Type B pancreatic cell (in vitro differentiated cells): ENCODE data around the gene RPS15. TPM values are rescaled to one million over a fixed set of nuclear protein-coding genes. Genes with fewer than 3 reads are reported as not detected.

Source experiments
- DNase-seq: peaks from one replicate; pipeline ENCODE4 v3.0.0; 2021; ENCODE audit warnings: mixed read lengths; ENCODE audit not compliant: unreplicated experiment; ENCODE audit errors: extremely low spot score
- H3K27ac Mint-ChIP-seq: 2 replicates; pipeline ENCODE4 v1.8.0; 2021; ENCODE audit warnings: mild to moderate bottlenecking, mixed read lengths
- H3K27me3 Mint-ChIP-seq: 2 replicates; pipeline ENCODE4 v1.8.0; 2021; ENCODE audit warnings: mixed read lengths
- H3K36me3 Mint-ChIP-seq: 2 replicates; pipeline ENCODE4 v1.8.0; 2021; ENCODE audit warnings: mixed read lengths
- H3K4me1 Mint-ChIP-seq: one replicate; pipeline ENCODE4 v1.8.0; 2021; ENCODE audit warnings: mixed read lengths; ENCODE audit not compliant: unreplicated experiment
- H3K4me3 Mint-ChIP-seq: 2 replicates; pipeline ENCODE4 v1.8.0; 2021; ENCODE audit warnings: mild to moderate bottlenecking, mixed read lengths
- H3K9me3 Mint-ChIP-seq: 2 replicates; pipeline ENCODE4 v1.8.0; 2021; ENCODE audit warnings: mixed read lengths
- total RNA-seq: library from RNA; stranded (reverse); gene quantifications from 2 replicates; pipeline ENCODE4 v1.2.1, GENCODE V29; 2021; ENCODE audit warnings: low replicate concordance
- TF ChIP-seq, protein P1 (sequence below): fragments of 200-600 bp; sonication (generic); conservative IDR thresholded peaks from 2 replicates; pipeline ENCODE4 v1.5.0; 2021; ENCODE audit warnings: antibody characterized with exemption, mild to moderate bottlenecking

The RPS15 gene
- total RNA-seq, 1 donor from 2014 or later: 1,344 TPM

DNA sequence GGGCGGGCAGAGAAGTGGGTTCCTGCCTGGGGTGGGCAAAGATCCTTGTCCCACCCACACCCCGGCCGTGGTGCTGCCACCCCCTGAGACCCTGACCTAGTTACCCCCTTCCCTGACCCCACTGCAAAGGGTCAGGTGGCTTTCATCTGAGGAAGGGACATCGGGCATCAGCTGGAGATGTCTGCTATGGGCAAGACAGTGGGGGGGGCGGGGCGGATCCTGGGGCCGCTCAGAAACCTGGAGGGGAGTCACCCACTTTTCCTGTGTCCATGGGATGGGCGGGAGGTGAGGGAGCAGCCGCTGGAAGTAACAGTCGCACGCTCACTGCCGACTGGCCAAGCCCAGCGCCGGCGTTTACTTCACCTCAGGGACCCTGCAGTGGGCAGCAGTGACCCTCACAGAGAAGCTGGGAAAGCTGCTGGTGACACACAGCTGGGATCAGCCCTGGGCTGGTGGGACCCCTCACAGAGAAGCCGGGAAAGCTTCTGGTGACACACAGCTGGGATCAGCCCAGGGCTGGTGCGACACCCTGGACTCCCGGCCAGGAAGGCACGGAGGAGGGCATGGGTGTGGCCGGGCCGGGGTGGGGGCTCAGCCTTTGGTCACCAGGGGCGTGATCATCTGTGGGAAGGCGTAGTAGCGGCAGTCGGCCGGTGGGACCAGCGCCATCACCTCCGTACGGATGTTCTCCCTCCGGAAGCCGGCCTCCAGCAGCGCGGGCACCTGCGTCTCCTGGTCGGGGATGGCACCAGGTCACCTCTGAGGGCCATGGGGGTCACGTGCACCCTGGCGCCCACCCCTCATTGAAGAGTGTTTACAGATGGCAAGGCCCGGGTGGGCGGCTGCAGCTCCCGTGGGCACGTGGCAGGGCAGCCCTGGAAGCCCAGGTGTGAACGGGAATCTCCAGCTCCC is 41.2 kb upstream of the RPS15 start:
- no peak overlapping the region for H3K4me3 Mint-ChIP-seq
- no peak overlapping the region for H3K27ac Mint-ChIP-seq
- TF ChIP-seq, protein P1, sequence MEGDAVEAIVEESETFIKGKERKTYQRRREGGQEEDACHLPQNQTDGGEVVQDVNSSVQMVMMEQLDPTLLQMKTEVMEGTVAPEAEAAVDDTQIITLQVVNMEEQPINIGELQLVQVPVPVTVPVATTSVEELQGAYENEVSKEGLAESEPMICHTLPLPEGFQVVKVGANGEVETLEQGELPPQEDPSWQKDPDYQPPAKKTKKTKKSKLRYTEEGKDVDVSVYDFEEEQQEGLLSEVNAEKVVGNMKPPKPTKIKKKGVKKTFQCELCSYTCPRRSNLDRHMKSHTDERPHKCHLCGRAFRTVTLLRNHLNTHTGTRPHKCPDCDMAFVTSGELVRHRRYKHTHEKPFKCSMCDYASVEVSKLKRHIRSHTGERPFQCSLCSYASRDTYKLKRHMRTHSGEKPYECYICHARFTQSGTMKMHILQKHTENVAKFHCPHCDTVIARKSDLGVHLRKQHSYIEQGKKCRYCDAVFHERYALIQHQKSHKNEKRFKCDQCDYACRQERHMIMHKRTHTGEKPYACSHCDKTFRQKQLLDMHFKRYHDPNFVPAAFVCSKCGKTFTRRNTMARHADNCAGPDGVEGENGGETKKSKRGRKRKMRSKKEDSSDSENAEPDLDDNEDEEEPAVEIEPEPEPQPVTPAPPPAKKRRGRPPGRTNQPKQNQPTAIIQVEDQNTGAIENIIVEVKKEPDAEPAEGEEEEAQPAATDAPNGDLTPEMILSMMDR: no peak
- H3K36me3 Mint-ChIP-seq: no peaks in the 10 kb centered on the region
- no peaks in the 10 kb centered on the region for H3K4me1 Mint-ChIP-seq
- no peaks in the 10 kb centered on the region for H3K9me3 Mint-ChIP-seq
- DNase-seq: no peak
- H3K27me3 Mint-ChIP-seq: no peaks in the 10 kb centered on the region

DNA sequence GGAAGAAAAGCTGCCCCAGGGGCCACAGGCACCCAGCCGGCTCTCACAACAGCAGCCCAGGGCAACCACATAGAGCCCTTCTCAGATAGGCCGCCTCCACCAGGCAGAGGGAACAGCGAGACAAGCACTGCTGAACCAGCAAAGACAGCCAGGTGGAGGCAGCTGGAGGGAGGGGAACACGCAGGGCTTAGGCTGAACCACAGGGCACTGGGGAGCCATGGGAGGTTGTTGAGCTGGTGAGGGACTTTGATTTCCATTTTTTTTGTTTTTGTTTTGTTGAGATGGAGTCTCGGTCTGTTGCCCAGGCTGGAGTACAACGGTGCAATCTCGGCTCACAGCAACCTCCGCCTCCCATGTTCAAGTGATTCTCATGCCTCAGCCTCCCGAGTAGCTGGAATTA is 40.4 kb upstream of the RPS15 start:
- Mint-ChIP-seq H3K27ac (no peak overlapping the region), H3K36me3 (no peaks in the 10 kb centered on the region), H3K4me1 (peaks cover 4% of the 10 kb centered on the region), H3K27me3 (no peaks in the 10 kb centered on the region), H3K9me3 (no peaks in the 10 kb centered on the region), H3K4me3 (no peak overlapping the region)
- no peak for DNase-seq
- TF ChIP-seq, protein P1: no peak

DNA sequence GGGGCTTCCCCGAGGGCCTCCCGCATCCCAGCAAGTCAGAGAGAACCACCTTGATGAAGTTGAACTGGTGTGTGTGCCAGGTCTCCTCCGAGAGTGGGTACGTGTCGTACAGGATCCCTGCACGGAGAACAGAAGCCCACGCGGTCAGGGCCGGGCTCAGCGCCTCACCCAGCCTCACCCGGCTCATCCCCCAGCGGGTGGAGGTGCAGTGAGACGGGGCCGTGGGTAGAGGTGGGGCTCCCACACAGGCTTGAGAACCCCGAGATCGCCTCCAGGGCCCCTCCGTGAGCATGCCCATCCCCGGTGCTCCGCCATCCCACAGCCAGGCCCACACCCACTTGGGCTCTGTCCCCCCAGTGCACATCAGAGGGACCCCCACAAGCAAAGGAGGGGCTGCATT is 39.1 kb upstream of the RPS15 start:
- H3K9me3 Mint-ChIP-seq: no peaks in the 10 kb centered on the region
- H3K27me3 Mint-ChIP-seq: no peaks in the 10 kb centered on the region
- no peaks in the 10 kb centered on the region for H3K36me3 Mint-ChIP-seq
- no peak overlapping the region for H3K4me3 Mint-ChIP-seq
- DNase-seq: no peak
- no peak overlapping the region for H3K27ac Mint-ChIP-seq
- TF ChIP-seq, protein P1: no peak
- peaks cover 9% of the 10 kb centered on the region for H3K4me1 Mint-ChIP-seq

DNA sequence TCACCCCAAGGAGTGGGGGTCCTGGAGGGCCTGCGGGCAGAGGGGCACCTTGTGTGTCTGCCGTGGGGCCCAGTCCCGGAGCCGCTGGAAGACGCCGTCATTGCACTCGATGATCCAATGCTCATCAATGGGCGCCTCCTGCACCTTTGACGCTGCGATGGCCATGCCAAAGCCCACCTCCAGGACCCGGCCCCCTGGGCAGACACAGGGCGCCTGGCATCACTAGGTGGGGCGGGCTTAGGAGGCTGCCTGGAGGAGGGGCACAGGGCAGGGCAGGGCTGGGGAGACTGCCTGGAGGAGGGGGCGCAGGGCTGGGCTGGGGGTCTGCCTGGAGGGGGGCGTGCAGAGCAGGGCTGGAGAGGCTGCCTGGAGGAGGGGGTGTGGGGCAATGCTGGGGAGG is 38.5 kb upstream of the RPS15 start:
- H3K4me3 Mint-ChIP-seq: no peak overlapping the region
- no peak overlapping the region for H3K27ac Mint-ChIP-seq
- no peaks in the 10 kb centered on the region for H3K36me3 Mint-ChIP-seq
- no peaks in the 10 kb centered on the region for H3K27me3 Mint-ChIP-seq
- no peaks in the 10 kb centered on the region for H3K9me3 Mint-ChIP-seq
- TF ChIP-seq, protein P1: no peak
- H3K4me1 Mint-ChIP-seq: peaks cover 9% of the 10 kb centered on the region
- no peak for DNase-seq

DNA sequence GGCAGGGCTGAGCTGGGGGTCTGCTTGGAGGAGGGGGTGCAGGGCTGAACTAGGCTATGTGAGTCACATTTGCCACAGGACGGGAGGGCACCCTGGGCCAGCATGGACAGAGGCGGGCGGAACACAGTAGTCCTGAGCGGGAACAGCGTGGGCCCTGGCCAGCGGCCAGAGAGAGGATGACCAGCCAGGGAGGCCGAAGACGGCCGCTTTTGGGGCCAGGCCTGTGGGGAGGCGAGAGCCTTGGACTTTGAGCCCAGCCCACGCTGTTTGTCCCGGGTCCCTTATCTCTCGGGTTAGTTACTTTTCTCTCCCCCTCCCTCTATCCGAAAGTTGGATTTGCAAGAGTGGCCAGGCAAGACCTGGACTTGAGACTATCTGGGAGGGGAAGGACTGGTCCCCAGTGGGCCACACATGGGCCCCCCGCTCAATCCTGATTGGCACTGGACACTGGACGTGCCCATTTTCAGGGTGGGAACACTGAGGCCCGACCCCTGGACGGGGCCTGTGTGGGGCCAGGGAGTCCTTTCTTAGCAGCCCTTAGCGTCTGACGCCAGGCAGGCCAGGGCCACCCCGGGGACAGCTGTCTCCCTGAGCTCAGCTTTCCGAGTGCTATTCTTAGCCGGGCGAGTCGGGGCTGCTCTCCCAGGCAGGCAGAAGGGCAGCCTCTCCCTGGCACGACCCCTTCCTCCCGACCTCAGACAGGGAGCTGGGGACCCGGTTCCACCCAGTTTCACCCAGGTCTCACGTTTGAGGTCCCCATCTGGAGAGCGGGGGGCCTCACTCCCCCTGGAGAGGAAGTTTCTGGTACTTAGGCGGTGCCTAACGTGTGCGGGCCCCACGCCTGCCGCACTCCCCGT is 37.7 kb upstream of the RPS15 start:
- no peak for DNase-seq
- peak overlapping the region; percentile 73 for H3K4me3 Mint-ChIP-seq
- H3K9me3 Mint-ChIP-seq: no peaks in the 10 kb centered on the region
- no peaks in the 10 kb centered on the region for H3K27me3 Mint-ChIP-seq
- no peak overlapping the region for H3K27ac Mint-ChIP-seq
- H3K4me1 Mint-ChIP-seq: peaks cover 9% of the 10 kb centered on the region
- H3K36me3 Mint-ChIP-seq: no peaks in the 10 kb centered on the region
- TF ChIP-seq, protein P1: no peak
